HepG2 (cell line): ENCODE data around the gene OR6S1. TPM values are rescaled to one million over a fixed set of nuclear protein-coding genes. Genes with fewer than 3 reads are reported as not detected.

Experiments used
- AGO2 ChIP-seq: fragments of 200-400 bp; formaldehyde crosslinking; optimal IDR thresholded peaks from 2 replicates; pipeline ENCODE3; 2017; ENCODE audit warnings: mild to moderate bottlenecking, low read depth, low read length, moderate library complexity
- ATF5 ChIP-seq: sonication (generic); formaldehyde crosslinking; IDR thresholded peaks from 2 replicates; pipeline ENCODE4 v1.4.0; 2020; ENCODE audit warnings: mild to moderate bottlenecking, low read depth, missing genetic modification reagents
- DBP ChIP-seq: sonication (generic); formaldehyde crosslinking; IDR thresholded peaks from 2 replicates; pipeline ENCODE4 v1.4.0; 2020; ENCODE audit warnings: missing genetic modification reagents; ENCODE audit errors: not compliant biosample characterization
- DNMT3B ChIP-seq: conservative IDR thresholded peaks from 2 replicates; pipeline ENCODE4 v1.6.1; 2016; ENCODE audit warnings: missing biosample characterization, control low read depth
- ETV6 ChIP-seq: sonication (generic); formaldehyde crosslinking; conservative IDR thresholded peaks from 2 replicates; pipeline ENCODE4 v1.4.0; 2020; ENCODE audit warnings: missing genetic modification reagents
- HCFC1 ChIP-seq: fragments of 150-350 bp; IDR thresholded peaks from 2 replicates; pipeline ENCODE4 v1.6.1; 2014; ENCODE audit warnings: low read depth, low read length
- KLF12 ChIP-seq: sonication (generic); formaldehyde crosslinking; IDR thresholded peaks from 2 replicates; pipeline ENCODE4 v1.4.0; 2020; ENCODE audit warnings: missing genetic modification reagents, borderline replicate concordance
- NCOR1 ChIP-seq: fragments of 200-600 bp; sonication (generic); IDR thresholded peaks from 2 replicates; pipeline ENCODE4 v1.7.0; 2017; ENCODE audit warnings: antibody characterized with exemption, low read length, borderline replicate concordance
- PHF21A ChIP-seq: sonication (generic); formaldehyde crosslinking; IDR thresholded peaks from 2 replicates; pipeline ENCODE4 v1.5.0; 2020; ENCODE audit warnings: mild to moderate bottlenecking, missing genetic modification reagents
- SNRNP70 ChIP-seq: fragments of 200-400 bp; formaldehyde crosslinking; IDR thresholded peaks from 2 replicates; pipeline ENCODE4 v1.6.1; 2017; ENCODE audit warnings: mild to moderate bottlenecking, low read depth, low read length, moderate library complexity
- TP53 ChIP-seq: sonication (generic); formaldehyde crosslinking; conservative IDR thresholded peaks from 2 replicates; pipeline ENCODE4 v1.4.0; 2020; ENCODE audit warnings: missing genetic modification reagents
- YEATS4 ChIP-seq: sonication (generic); formaldehyde crosslinking; IDR thresholded peaks from 2 replicates; pipeline ENCODE4 v1.4.0; 2020; ENCODE audit warnings: missing genetic modification reagents, borderline replicate concordance
- ZNF230 ChIP-seq: sonication (generic); formaldehyde crosslinking; IDR thresholded peaks from 2 replicates; pipeline ENCODE4 v1.4.0; 2020; ENCODE audit warnings: mild to moderate bottlenecking, missing genetic modification reagents
- ZNF263 ChIP-seq: sonication (generic); formaldehyde crosslinking; IDR thresholded peaks from 2 replicates; pipeline ENCODE4 v1.4.0; 2020; ENCODE audit warnings: missing genetic modification reagents
- ZNF354B ChIP-seq: sonication (generic); formaldehyde crosslinking; IDR thresholded peaks from 2 replicates; pipeline ENCODE4 v1.8.0; 2022; ENCODE audit warnings: mild to moderate bottlenecking, missing genetic modification reagents
- ZNF431 ChIP-seq: sonication (generic); formaldehyde crosslinking; IDR thresholded peaks from 2 replicates; pipeline ENCODE4 v1.9.0; 2022; ENCODE audit warnings: missing genetic modification reagents, low read depth, mild to moderate bottlenecking, borderline replicate concordance
- ZNF570 ChIP-seq: sonication (generic); formaldehyde crosslinking; IDR thresholded peaks from 2 replicates; pipeline ENCODE4 v1.4.0; 2020; ENCODE audit warnings: mild to moderate bottlenecking, missing genetic modification reagents, borderline replicate concordance
- polyA plus RNA-seq, 8 experiments: library from polyadenylated mRNA; depleted of rRNA in 3 of 8; stranded (reverse) in 7 of 8; unstranded in 1 of 8; fragments of >200 nt; fragmentation: Illumina TruSeq in 4 of 8; extraction: Trizol in 4 of 8; gene quantifications; 2 replicates each; pipeline versions ENCODE4 v1.2.1 to v1.2.3, GENCODE V29; 2011 to 2016; ENCODE audit warnings: low read depth in 4 of 8, missing spikeins in 1 of 8, mixed read lengths in 1 of 8; ENCODE audit not compliant: insufficient read depth in 1 of 8
- total RNA-seq, 5 experiments: library from RNA; depleted of rRNA; stranded (reverse); fragments of >200 nt; fragmentation: Illumina TruSeq; extraction: Trizol; gene quantifications; 2 replicates each; pipeline ENCODE4 v1.2.3, GENCODE V29; 2016; ENCODE audit warnings: low read depth in 1 of 5
- TF ChIP-seq, protein P1 (sequence below): sonication (generic); formaldehyde crosslinking; IDR thresholded peaks from 2 replicates; pipeline ENCODE4 v1.4.0; 2020; ENCODE audit warnings: missing genetic modification reagents, borderline replicate concordance
- TF ChIP-seq, protein P2 (sequence below): sonication (generic); formaldehyde crosslinking; IDR thresholded peaks from 2 replicates; pipeline ENCODE4 v1.4.0; 2020; ENCODE audit warnings: mild to moderate bottlenecking, missing genetic modification reagents
- TF ChIP-seq, protein P3 (sequence below): sonication (generic); formaldehyde crosslinking; IDR thresholded peaks from 2 replicates; pipeline ENCODE4 v1.8.1; 2023; ENCODE audit warnings: mild to moderate bottlenecking, missing genetic modification reagents
- TF ChIP-seq, protein P4 (sequence below): sonication (generic); formaldehyde crosslinking; IDR thresholded peaks from 2 replicates; pipeline ENCODE4 v1.8.0; 2022; ENCODE audit warnings: mild to moderate bottlenecking, missing genetic modification reagents, borderline replicate concordance

Gene OR6S1
- total and polyA plus RNA-seq, 2 of the 13 experiments (the other 11 are each of a cell fraction or from before 2014, with no cell fraction given) = 0.09 TPM; not detected in 1

- peak; percentile 87 for TF ChIP-seq ZNF263 (CRISPR knock-in tag)
- TF ChIP-seq, protein P1, sequence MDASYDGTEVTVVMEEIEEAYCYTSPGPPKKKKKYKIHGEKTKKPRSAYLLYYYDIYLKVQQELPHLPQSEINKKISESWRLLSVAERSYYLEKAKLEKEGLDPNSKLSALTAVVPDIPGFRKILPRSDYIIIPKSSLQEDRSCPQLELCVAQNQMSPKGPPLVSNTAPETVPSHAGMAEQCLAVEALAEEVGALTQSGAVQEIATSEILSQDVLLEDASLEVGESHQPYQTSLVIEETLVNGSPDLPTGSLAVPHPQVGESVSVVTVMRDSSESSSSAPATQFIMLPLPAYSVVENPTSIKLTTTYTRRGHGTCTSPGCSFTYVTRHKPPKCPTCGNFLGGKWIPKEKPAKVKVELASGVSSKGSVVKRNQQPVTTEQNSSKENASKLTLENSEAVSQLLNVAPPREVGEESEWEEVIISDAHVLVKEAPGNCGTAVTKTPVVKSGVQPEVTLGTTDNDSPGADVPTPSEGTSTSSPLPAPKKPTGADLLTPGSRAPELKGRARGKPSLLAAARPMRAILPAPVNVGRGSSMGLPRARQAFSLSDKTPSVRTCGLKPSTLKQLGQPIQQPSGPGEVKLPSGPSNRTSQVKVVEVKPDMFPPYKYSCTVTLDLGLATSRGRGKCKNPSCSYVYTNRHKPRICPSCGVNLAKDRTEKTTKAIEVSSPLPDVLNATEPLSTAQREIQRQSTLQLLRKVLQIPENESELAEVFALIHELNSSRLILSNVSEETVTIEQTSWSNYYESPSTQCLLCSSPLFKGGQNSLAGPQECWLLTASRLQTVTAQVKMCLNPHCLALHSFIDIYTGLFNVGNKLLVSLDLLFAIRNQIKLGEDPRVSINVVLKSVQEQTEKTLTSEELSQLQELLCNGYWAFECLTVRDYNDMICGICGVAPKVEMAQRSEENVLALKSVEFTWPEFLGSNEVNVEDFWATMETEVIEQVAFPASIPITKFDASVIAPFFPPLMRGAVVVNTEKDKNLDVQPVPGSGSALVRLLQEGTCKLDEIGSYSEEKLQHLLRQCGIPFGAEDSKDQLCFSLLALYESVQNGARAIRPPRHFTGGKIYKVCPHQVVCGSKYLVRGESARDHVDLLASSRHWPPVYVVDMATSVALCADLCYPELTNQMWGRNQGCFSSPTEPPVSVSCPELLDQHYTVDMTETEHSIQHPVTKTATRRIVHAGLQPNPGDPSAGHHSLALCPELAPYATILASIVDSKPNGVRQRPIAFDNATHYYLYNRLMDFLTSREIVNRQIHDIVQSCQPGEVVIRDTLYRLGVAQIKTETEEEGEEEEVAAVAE (CRISPR knock-in tag) = no peak; the same call in 1 of the 2 replicates
- TF ChIP-seq, protein P2, sequence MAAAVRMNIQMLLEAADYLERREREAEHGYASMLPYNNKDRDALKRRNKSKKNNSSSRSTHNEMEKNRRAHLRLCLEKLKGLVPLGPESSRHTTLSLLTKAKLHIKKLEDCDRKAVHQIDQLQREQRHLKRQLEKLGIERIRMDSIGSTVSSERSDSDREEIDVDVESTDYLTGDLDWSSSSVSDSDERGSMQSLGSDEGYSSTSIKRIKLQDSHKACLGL (CRISPR knock-in tag) = no peak
- no peak for TF ChIP-seq YEATS4 (CRISPR knock-in tag)
- TF ChIP-seq, protein P3, sequence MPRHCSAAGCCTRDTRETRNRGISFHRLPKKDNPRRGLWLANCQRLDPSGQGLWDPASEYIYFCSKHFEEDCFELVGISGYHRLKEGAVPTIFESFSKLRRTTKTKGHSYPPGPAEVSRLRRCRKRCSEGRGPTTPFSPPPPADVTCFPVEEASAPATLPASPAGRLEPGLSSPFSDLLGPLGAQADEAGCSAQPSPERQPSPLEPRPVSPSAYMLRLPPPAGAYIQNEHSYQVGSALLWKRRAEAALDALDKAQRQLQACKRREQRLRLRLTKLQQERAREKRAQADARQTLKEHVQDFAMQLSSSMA (CRISPR knock-in tag) = no peak
- no peak for TF ChIP-seq ZNF431
- no peak for TF ChIP-seq DBP (CRISPR knock-in tag)
- no peak for TF ChIP-seq SNRNP70
- no peak for TF ChIP-seq ZNF570 (CRISPR knock-in tag)
- TF ChIP-seq AGO2 = no peak
- TF ChIP-seq DNMT3B (CRISPR knock-in tag) = peak; percentile 94
- TF ChIP-seq PHF21A = peak; percentile 63
- no peak for TF ChIP-seq ZNF354B (CRISPR knock-in tag)
- TF ChIP-seq TP53 = no peak
- TF ChIP-seq HCFC1 = no peak
- TF ChIP-seq NCOR1 = no peak; the same call in 1 of the 2 replicates
- no peak for TF ChIP-seq ZNF230
- TF ChIP-seq ETV6 (CRISPR knock-in tag) = no peak
- TF ChIP-seq, protein P4, sequence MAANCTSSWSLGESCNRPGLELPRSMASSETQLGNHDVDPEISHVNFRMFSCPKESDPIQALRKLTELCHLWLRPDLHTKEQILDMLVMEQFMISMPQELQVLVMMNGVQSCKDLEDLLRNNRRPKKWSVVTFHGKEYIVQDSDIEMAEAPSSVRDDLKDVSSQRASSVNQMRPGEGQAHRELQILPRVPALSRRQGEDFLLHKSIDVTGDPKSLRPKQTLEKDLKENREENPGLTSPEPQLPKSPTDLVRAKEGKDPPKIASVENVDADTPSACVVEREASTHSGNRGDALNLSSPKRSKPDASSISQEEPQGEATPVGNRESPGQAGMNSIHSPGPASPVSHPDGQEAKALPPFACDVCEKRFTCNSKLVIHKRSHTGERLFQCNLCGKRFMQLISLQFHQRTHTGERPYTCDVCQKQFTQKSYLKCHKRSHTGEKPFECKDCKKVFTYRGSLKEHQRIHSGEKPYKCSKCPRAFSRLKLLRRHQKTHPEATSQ (CRISPR knock-in tag) = no peak
- TF ChIP-seq ATF5 (CRISPR knock-in tag) = no peak
- no peak for TF ChIP-seq KLF12 (CRISPR knock-in tag)
Measured at GRCh38 chr14:20610002-20610765, 31.3 kb downstream of the OR6S1 start (continued).
